Cerebellar nuclear complex (tissue), 1 donor: Measurements from ENCODE around the gene INTS4.
"Not testable (repeated sequence)": the region's sequence is repeated elsewhere in the genome, so short reads cannot be mapped to it uniquely, and the experiment has no call there.

Experiments
- DNase-seq, 2 experiments: peaks; one replicate each; lab custom pipeline; 2025; lab: John Stamatoyannopoulos, UW

INTS4 gene

GRCh38 chr11:77994434-77995362 is at the start of gene INTS4:
INTS4 (minus strand) TSS chr11:77994668; CDS start chr11:77994643, 25 bp downstream.
- peak; percentile 99 to 100 for DNase-seq

- DNase-seq, result no peak
These were observed 47.5 kb upstream of the INTS4 start for GRCh38 chr11:78041843-78042440.

- DNase-seq, result not testable (repeated sequence)
These were observed 46.9 kb upstream of the INTS4 start for GRCh38 chr11:78041380-78041719.

GRCh38 chr11:78040691-78041379 is 46.4 kb upstream of the INTS4 start:
- no peak for DNase-seq

GRCh38 chr11:78039919-78040671 is 45.6 kb upstream of the INTS4 start:
- DNase-seq, result no peak

- no peak for DNase-seq
These were observed 45.0 kb upstream of the INTS4 start for GRCh38 chr11:78039391-78039918.

- DNase-seq, result no peak
These were observed 44.3 kb upstream of the INTS4 start for GRCh38 chr11:78038697-78039313.

- no peak for DNase-seq
These were observed 43.6 kb upstream of the INTS4 start for GRCh38 chr11:78037825-78038620.

- DNase-seq, result no peak
These were observed 42.6 kb upstream of the INTS4 start for GRCh38 chr11:78037056-78037455.

GRCh38 chr11:78036313-78036712 is 41.8 kb upstream of the INTS4 start:
- DNase-seq, result no peak

- DNase-seq, result no peak
These were observed 40.2 kb upstream of the INTS4 start for GRCh38 chr11:78034623-78035022.

- DNase-seq, result no peak
These were observed 38.6 kb upstream of the INTS4 start for GRCh38 chr11:78033040-78033439.

- DNase-seq, result no peak
These were observed 37.6 kb upstream of the INTS4 start for GRCh38 chr11:78032090-78032489.

GRCh38 chr11:78031629-78032028 is 37.2 kb upstream of the INTS4 start:
- DNase-seq, result no peak

- DNase-seq, result peak in 1 of 2 experiments; percentile 45
These were observed 36.2 kb upstream of the INTS4 start for GRCh38 chr11:78030429-78031325.

- DNase-seq, result not testable (repeated sequence)
These were observed 34.0 kb upstream of the INTS4 start for GRCh38 chr11:78028423-78028822.

GRCh38 chr11:78027759-78028158 is 33.3 kb upstream of the INTS4 start:
- no peak for DNase-seq

GRCh38 chr11:78025378-78025777 is 30.9 kb upstream of the INTS4 start:
- no peak for DNase-seq

GRCh38 chr11:78023426-78023825 is 29.0 kb upstream of the INTS4 start:
- DNase-seq, result no peak
